ENCODE measurements around the gene GDPD3.
"Not testable (repeated sequence)": the region's sequence is repeated elsewhere in the genome, so short reads cannot be mapped to it uniquely, and the experiment has no call there.

Gene GDPD3, protein sequence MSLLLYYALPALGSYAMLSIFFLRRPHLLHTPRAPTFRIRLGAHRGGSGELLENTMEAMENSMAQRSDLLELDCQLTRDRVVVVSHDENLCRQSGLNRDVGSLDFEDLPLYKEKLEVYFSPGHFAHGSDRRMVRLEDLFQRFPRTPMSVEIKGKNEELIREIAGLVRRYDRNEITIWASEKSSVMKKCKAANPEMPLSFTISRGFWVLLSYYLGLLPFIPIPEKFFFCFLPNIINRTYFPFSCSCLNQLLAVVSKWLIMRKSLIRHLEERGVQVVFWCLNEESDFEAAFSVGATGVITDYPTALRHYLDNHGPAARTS

GRCh38 chr16:30113031-30113710 lies at the start of gene GDPD3:
Gene GDPD3 (minus strand): TSS chr16:30113537. CDS start chr16:30113478, 59 bp downstream.
- no peak for DNase-seq

GRCh38 chr16:30157214-30157613 lies 43.9 kb upstream of the GDPD3 start:
- no peak for DNase-seq

DNA sequence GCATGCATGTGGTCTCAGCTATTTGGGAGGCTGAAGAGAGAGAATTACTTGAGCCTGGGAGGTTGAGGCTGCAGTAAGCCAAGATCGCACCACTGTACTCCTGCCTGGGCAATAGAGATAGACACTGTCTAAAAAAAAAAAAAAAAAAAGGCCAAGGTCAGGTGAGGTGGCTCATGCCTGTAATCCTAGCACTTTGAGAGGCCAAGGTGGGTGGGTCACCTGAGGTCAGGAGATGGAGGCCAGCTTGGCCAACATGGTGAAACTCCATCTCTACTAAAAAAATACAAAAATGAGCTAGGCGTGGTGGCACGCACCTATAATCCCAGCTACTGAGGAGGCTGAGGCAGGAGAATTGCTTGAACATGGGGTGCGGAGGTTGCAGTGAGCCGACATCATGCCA lies 41.9 kb upstream of the GDPD3 start:
- no peak for DNase-seq

DNA sequence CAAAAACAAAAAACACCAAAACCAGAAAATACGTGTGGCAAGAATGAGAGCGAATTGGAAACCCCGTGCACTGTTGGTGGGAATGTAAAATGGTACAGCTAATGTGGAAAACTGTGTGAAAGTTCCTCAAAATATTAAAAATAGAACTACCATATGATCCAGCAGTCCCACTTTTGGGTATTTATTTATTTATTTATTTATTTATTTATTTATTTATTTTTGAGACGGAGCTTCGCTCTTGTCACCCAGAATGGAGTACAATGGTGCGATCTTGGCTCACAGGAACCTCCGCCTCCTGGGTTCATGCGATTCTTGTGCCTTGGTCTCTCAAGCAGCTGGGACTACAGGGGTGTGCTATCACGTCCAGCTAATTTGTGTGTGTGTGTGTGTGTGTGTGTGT lies 39.2 kb upstream of the GDPD3 start:
- no peak for DNase-seq

DNA sequence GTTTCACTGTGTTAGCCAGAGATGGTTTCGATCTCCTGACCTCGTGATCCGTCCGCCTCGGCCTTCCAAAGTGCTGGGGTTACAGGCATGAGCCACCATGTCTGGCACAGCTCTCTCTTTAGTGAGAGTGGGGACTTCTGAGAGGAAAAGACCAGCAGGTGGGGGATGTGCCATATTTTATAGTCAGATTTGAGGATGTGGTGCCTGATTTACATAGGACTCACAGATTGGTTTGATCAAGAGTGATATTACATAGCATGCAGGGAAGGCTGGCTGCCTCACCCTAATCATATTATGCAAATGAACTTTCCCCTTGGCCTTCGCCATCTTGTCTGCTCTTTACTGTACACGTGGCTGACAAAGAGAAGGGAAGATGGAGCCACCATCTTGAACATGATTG lies 37.8 kb upstream of the GDPD3 start:
- no peak for DNase-seq

DNA sequence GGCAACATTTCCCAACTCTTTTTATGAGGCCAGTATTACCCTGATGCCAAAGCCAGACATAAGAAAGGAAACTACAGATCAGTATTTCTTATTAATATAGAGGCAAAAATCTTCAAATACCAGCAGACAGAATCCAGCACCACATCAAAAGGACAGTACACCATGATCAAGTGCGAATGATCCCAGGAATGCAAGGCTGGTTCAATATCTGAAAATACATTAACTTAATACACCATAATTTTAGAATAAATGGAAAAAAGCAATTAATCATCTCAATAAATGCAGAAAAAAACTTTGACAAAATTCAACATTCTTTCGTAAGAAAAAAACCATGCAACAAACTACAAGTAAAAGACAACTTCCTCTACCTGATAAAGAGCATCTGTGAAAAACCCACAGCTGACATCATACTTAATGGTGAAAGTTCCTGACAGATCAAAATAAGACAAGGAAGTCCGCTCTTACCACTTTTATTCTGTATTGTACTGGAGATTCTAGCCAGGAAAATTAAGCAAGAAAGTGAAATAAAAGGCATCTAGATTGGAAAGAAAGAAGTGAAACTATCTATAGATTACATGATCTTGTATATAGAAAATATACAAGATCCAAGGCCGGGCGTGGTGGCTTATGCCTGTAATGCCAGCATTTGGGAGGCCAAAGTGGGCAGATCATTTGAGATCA lies 36.1 kb upstream of the GDPD3 start:
- DNase-seq, result no peak

DNA sequence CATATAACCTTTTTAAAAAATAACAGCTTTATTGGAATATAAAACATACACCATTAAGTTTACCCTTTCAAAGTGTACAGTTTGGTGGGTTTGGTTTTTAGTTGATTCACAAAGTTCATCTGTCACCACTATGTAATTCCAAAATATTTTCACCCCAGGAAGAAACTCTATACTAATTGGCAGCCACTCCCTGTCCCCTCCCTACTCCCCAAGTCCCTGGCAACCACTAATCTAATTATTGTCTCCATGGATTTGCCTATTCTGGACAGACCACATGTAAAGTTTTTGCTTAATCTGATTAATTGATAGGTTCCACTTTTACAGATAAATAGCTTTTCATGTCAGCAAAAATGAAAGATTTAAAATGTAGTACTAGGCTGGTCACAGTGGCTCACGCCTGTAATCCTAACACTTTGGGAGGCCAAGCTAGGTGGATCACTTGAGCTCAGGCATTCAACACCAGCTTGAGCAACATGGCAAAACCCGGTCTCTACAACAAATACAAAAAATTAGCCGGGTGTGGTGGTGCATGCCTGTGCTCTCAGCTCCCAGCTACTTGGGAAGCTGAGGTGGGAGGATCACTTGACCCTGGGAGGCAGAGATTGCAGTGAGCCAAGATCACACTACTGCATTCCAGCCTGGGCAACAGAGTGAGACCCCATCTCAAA lies 34.6 kb upstream of the GDPD3 start:
- DNase-seq, result no peak

- no peak for DNase-seq
Observed at GRCh38 chr16:30145657-30146056, 32.3 kb upstream of the GDPD3 start.

- DNase-seq, result no peak
Observed at GRCh38 chr16:30144917-30145316, 31.6 kb upstream of the GDPD3 start.

DNA sequence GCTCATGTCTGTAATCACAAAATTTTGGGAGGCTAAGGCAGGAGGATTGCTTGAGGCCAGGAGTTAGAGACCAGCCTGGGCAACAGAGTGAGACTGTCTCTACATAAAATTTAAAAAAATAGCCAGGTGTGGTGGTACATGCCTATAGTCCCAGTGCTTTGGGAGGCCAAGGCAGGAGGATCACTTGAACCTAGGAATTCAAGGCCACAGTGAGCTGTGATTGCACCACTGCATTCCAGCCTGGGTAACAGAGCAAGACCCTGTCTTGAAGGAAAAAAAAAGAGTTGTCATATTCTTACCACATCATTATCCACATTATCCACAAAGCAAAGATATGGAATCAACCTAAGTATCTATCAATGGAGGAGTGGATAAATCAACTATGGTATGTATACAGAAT lies 30.7 kb upstream of the GDPD3 start:
- DNase-seq, result no peak

GRCh38 chr16:30143347-30143702 lies 30.0 kb upstream of the GDPD3 start:
- no peak for DNase-seq

- DNase-seq, result no peak
Observed at GRCh38 chr16:30142672-30143346, 29.5 kb upstream of the GDPD3 start.

DNA sequence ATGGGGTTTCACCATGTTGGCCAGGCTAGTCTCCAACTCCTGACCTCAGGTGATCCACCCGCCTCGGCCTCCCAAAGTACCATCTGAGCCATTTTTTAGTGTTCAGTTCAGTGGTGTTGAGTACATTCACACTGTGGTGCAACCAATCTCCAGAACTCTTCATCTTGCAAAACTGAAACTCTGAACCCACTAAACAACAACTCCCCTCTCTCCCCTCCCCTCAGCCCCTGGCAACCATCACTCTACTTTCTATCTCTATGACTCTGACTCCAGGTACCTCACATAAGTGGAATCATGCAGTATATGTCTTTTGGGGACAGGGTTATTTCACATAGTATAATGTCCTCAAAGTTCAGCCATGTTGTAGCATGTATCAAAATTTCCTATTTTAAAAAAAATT lies 28.4 kb upstream of the GDPD3 start:
- DNase-seq, result no peak

- DNase-seq, result peak; percentile 58
Observed at GRCh38 chr16:30139583-30140481, 26.5 kb upstream of the GDPD3 start.

DNA sequence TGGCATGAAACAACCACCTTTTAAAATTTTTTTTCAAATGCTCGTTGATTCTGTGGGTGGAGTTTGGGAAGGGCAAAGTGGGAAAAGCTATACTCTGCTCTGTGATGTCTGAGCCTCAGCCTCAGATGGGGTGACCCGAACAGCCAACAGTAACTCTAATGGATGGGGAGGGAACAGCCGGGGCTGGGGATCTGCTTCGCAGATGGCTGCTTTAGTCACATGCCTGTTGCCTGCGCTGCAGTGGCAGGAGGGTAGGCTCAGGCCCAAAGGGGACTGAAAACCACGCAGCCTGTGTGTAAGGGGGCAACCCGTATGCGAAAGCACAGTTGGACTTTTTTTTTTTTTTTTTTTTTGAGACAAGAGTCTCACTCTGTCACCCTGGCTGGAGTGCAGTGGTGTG lies 24.6 kb upstream of the GDPD3 start:
- DNase-seq, result no peak

DNA sequence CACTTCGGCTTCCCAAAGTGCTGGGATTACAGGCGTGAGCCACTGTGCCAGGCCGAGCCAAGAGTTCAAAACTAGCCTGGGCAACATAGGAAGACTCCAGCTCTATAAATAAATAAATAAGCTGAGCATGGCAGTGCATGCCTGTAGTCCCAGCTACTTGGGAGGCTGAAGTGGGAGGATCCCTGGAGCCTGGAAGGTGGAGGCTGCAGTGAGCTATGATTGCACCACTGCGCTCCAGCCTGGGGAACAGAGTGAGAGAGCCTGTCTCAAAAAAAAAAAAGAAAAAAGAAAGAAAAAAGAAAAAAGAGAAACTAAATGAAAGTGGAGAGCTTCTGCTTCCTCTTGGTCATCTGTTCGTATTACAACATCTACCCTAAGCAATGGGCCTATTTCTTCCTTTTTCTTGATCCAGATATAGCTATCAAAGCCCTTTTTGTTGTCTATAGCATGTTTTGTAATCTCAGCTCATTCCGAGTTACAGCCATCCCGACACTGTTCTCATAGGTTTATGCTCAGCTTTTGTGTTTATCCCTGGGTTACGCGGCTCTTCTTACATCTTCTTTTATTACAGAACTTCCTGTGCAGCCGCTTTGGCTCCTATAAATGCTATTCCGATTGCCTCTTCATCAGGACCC lies 23.8 kb upstream of the GDPD3 start:
- no peak for DNase-seq

- DNase-seq, result no peak
Observed at GRCh38 chr16:30132591-30132990, 19.3 kb upstream of the GDPD3 start.

DNA sequence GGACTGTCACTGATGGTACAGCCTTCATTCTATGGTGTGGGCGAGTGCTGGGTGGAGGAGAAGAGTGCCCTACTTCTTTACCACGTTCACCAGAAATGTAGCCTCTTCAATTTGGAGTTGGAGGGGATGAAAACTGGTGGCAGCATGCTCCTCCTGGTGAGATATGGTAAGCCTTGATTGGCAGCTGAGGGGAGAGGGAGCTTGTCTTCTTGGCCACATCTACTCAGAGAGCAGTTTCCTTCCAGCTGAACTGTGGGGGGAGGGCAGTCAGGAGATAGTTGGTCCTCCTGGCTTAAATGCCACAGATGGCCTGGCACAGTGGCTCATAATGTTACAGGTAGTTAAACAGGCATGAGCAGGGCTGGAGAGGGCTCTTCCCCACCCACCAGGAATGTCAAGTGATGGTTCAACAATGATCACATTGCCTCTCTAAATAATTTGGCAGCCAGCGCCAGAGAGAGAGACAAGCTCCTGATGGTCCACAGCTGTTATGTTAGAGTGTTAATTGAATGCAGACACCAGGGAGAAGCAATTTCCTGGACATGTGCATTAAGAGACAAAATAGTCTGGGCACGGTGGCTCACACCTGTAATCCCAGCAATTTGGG lies 18.6 kb upstream of the GDPD3 start:
- peak; percentile 87 for DNase-seq

DNA sequence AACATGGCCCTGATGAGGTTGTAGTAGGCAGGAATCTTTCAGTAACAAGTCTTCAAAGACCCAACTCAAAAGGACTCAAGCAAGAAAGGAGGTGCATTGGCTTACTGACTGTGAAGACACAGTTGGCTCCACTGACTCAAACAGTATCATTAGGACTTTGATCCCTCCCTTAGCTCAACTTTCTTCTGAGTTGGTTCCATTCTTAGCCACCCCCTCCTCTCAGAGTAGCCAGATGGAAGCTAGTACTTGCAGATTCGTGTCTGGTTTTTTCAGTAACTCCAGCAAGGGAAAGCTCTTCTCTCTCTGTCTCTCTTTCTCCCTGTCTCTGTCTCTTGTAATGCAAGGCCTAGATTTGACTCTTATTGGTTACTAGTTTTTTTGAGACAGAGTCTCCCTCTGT lies 14.7 kb upstream of the GDPD3 start:
- DNase-seq, result no peak

DNA sequence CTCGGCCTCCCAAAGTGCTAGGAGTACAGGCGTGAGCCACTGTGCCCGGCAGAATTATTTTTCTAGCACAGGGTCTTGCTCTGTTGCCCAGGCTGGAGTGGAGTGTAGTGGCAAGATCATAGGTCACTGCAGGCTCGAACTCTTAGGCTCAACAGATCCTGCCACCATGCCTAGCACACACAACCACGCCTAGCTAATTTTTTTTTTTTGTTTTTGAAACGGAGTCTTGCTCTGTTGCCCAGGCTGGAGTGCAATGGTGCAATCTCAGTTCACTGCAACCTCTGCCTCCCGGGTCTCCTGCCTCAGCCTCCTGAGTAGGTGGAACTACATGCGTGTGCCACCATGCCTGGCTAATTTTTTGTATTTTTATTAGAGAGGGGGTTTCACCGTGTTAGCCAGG lies 12.4 kb upstream of the GDPD3 start:
- not testable (repeated sequence) for DNase-seq

DNA sequence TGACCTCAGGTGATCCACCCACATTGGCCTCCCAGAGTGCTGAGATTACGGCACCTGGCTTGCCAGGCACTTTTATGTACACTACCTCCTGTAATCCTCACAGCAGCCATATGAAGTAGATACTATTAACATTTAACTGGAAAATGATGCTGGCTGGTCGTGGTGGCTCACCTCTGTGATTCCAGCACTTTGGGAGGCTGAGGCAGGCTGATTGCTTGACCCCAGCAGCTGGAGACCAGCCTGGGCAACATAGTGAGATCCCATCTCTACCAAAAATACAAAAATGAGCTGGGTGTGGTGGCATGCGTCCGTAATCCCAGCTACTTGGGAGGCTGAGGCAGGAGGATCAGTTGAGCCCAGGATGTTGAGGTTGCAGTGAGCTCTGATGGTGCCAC lies 11.6 kb upstream of the GDPD3 start:
- DNase-seq, result no peak

Measured in NCI-H510A (cell line).